ENCODE results near the gene SDC3. TPM values are rescaled to one million over a fixed set of nuclear protein-coding genes. Genes with fewer than 3 reads are reported as not detected.

Gene SDC3
- polyA plus RNA-seq, 1 donor = 42.3 TPM

- no peak for DNase-seq (ENCODE audit: low read depth)
Measured at GRCh38 chr1:30929135-30929889, 20.8 kb upstream of the SDC3 start.

GRCh38 chr1:30928789-30929134 is 20.2 kb upstream of the SDC3 start:
- no peak for DNase-seq (ENCODE audit: low read depth)

- no peak for DNase-seq (ENCODE audit: low read depth)
Measured at GRCh38 chr1:30928171-30928570, 19.6 kb upstream of the SDC3 start.

- DNase-seq (ENCODE audit: low read depth) = no peak
Measured at GRCh38 chr1:30927448-30927847, 18.9 kb upstream of the SDC3 start.

- no peak for DNase-seq (ENCODE audit: low read depth)
Measured at GRCh38 chr1:30923597-30923996, 15.0 kb upstream of the SDC3 start.

- DNase-seq (ENCODE audit: low read depth) = no peak
Measured at GRCh38 chr1:30920827-30921226, 12.3 kb upstream of the SDC3 start.

- no peak for DNase-seq (ENCODE audit: low read depth)
Measured at GRCh38 chr1:30919025-30919881, 10.7 kb upstream of the SDC3 start.

- DNase-seq (ENCODE audit: low read depth) = no peak
Measured at GRCh38 chr1:30916296-30916695, 7.7 kb upstream of the SDC3 start.

- DNase-seq (ENCODE audit: low read depth) = no peak
Measured at GRCh38 chr1:30915491-30916230, 7.1 kb upstream of the SDC3 start.

- DNase-seq (ENCODE audit: low read depth) = no peak
Measured at GRCh38 chr1:30914931-30915330, 6.4 kb upstream of the SDC3 start.

GRCh38 chr1:30914587-30914922 is 6.0 kb upstream of the SDC3 start:
- DNase-seq (ENCODE audit: low read depth) = no peak

- DNase-seq (ENCODE audit: low read depth) = no peak
Measured at GRCh38 chr1:30912913-30913652, 4.5 kb upstream of the SDC3 start.

GRCh38 chr1:30912224-30912623 is 3.7 kb upstream of the SDC3 start:
- DNase-seq (ENCODE audit: low read depth) = no peak

GRCh38 chr1:30911059-30911954 is 2.7 kb upstream of the SDC3 start:
- DNase-seq (ENCODE audit: low read depth) = no peak

GRCh38 chr1:30909365-30910068 is 959 bp upstream of the SDC3 start:
- no peak for DNase-seq (ENCODE audit: low read depth)

- DNase-seq (ENCODE audit: low read depth) = no peak
Measured at GRCh38 chr1:30908316-30908695, 252 bp downstream of the SDC3 start.

- no peak for DNase-seq (ENCODE audit: low read depth)
Measured at GRCh38 chr1:30907481-30908315, 860 bp downstream of the SDC3 start.

GRCh38 chr1:30906631-30907441 is 1.7 kb downstream of the SDC3 start:
- DNase-seq (ENCODE audit: low read depth) = no peak

Measured in forelimb muscle (tissue), 1 donor.